ENCODE measurements around the gene ATG2A.

- no peak for TF ChIP-seq RELA (IDR thresholded peaks at IDR 0.05; ENCODE audit: borderline replicate concordance, partially characterized antibody)
- no peak for TF ChIP-seq NR2C1 (IDR thresholded peaks at IDR 0.05)
- TF ChIP-seq CTCF (IDR thresholded peaks at IDR 0.05 in 2 of 3, conservative IDR thresholded peaks at IDR 0.05 in 1 of 3; ENCODE audit: control insufficient read depth in 2 of 3, extremely low read depth in 1 of 3, insufficient read depth in 1 of 3, low read depth in 3 of 3, low read length in 3 of 3) = no peak
- no peak for TF ChIP-seq POLR2AphosphoS5 (IDR thresholded peaks at IDR 0.05; ENCODE audit: low read length)
- TF ChIP-seq CREB1 (IDR thresholded peaks at IDR 0.05; ENCODE audit: low read depth) = no peak
- TF ChIP-seq EZH2 (IDR thresholded peaks at IDR 0.05; ENCODE audit: borderline replicate concordance, control insufficient read depth, low read depth, low read length) = no peak
- TF ChIP-seq BRCA1 (IDR thresholded peaks at IDR 0.05; ENCODE audit: low read depth, low read length) = no peak
- TF ChIP-seq ZNF24 (IDR thresholded peaks at IDR 0.05) = no peak
- no peak for TF ChIP-seq SMAD1 (IDR thresholded peaks at IDR 0.05; ENCODE audit: low read depth, partially characterized antibody)
- TF ChIP-seq CHD2 (IDR thresholded peaks at IDR 0.05; ENCODE audit: borderline replicate concordance, low read depth, low read length) = no peak
- TF ChIP-seq IKZF1 (conservative IDR thresholded peaks at IDR 0.05) = no peak
- TF ChIP-seq PML (IDR thresholded peaks at IDR 0.05; ENCODE audit: low read length) = no peak
- TF ChIP-seq SRF (IDR thresholded peaks at IDR 0.05; ENCODE audit: low read depth in 2 of 2, low read length in 2 of 2) = no peak
Observed at GRCh38 chr11:64924910-64925284, 7.9 kb upstream of the ATG2A start.
